Measurements from ENCODE around the gene TMEM128. TPM values are rescaled to one million over a fixed set of nuclear protein-coding genes. Genes with fewer than 3 reads are reported as not detected.

Gene TMEM128
- total RNA-seq, 2 donors from 2014 or later = 24.4 to 27.4 TPM

- Histone ChIP-seq H3K27ac (no peak overlapping the region), H3K4me1 (ENCODE audit: control insufficient read depth in 1 of 2, low read depth in 2 of 2) (no peaks in the 10 kb centered on the region), H3K4me3 (no peak overlapping the region), H3K36me3 (no peaks in the 10 kb centered on the region), H3K27me3 (replicated peaks; ENCODE audit: insufficient read depth) (no peaks in the 10 kb centered on the region), H3K9me3 (no peaks in the 10 kb centered on the region)
- ATAC-seq (ENCODE audit: insufficient number of reproducible peaks, low FRiP score, low read depth) (no peak), DNase-seq (ENCODE audit: low spot score) (no peak)
- no peak for TF ChIP-seq CTCF (IDR thresholded peaks at IDR 0.05)
Measured at GRCh38 chr4:4206204-4206603, 41.8 kb downstream of the TMEM128 start.

GRCh38 chr4:4204401-4204745 lies 43.6 kb downstream of the TMEM128 start:
- no peaks in the 10 kb centered on the region for H3K27me3 ChIP-seq (replicated peaks; ENCODE audit: insufficient read depth)
- no peak for DNase-seq (ENCODE audit: low spot score)

GRCh38 chr4:4203688-4204400 lies 44.2 kb downstream of the TMEM128 start:
- H3K4me1 ChIP-seq (ENCODE audit: control insufficient read depth in 1 of 2, low read depth in 2 of 2) = no peaks in the 10 kb centered on the region
- no peak for TF ChIP-seq CTCF (IDR thresholded peaks at IDR 0.05)
- H3K27me3 ChIP-seq (replicated peaks; ENCODE audit: insufficient read depth) = no peaks in the 10 kb centered on the region
- H3K27ac ChIP-seq = no peak overlapping the region
- no peaks in the 10 kb centered on the region for H3K9me3 ChIP-seq
- no peak for ATAC-seq (ENCODE audit: insufficient number of reproducible peaks, low FRiP score, low read depth)
- H3K36me3 ChIP-seq = no peaks in the 10 kb centered on the region
- DNase-seq (ENCODE audit: low spot score) = no peak
- no peak overlapping the region for H3K4me3 ChIP-seq

More at GRCh38 chr4:4204401-4204745, 43.6 kb downstream of the TMEM128 start:
- no peak for TF ChIP-seq CTCF (IDR thresholded peaks at IDR 0.05)
- no peaks in the 10 kb centered on the region for H3K9me3 ChIP-seq
- H3K4me3 ChIP-seq = no peak overlapping the region
- ATAC-seq (ENCODE audit: insufficient number of reproducible peaks, low FRiP score, low read depth) = no peak
- no peak overlapping the region for H3K27ac ChIP-seq
- no peaks in the 10 kb centered on the region for H3K4me1 ChIP-seq (ENCODE audit: control insufficient read depth in 1 of 2, low read depth in 2 of 2)
- no peaks in the 10 kb centered on the region for H3K36me3 ChIP-seq

GRCh38 chr4:4202510-4202909 lies 45.5 kb downstream of the TMEM128 start:
- no peak for DNase-seq (ENCODE audit: low spot score)
- no peaks in the 10 kb centered on the region for H3K36me3 ChIP-seq
- H3K27me3 ChIP-seq (replicated peaks; ENCODE audit: insufficient read depth) = no peaks in the 10 kb centered on the region
- TF ChIP-seq CTCF (IDR thresholded peaks at IDR 0.05) = no peak
- no peaks in the 10 kb centered on the region for H3K4me1 ChIP-seq (ENCODE audit: control insufficient read depth in 1 of 2, low read depth in 2 of 2)
- no peak overlapping the region for H3K27ac ChIP-seq
- ATAC-seq (ENCODE audit: insufficient number of reproducible peaks, low FRiP score, low read depth) = no peak
- no peaks in the 10 kb centered on the region for H3K9me3 ChIP-seq
- H3K4me3 ChIP-seq = no peak overlapping the region

GRCh38 chr4:4200624-4201023 lies 47.4 kb downstream of the TMEM128 start:
- Histone ChIP-seq H3K27me3 (replicated peaks; ENCODE audit: insufficient read depth) (no peaks in the 10 kb centered on the region), H3K4me3 (no peak overlapping the region)

More at GRCh38 chr4:4200624-4201023, 47.4 kb downstream of the TMEM128 start:
- Histone ChIP-seq H3K27ac (no peak overlapping the region), H3K36me3 (no peaks in the 10 kb centered on the region), H3K4me1 (ENCODE audit: control insufficient read depth in 1 of 2, low read depth in 2 of 2) (no peaks in the 10 kb centered on the region), H3K9me3 (no peaks in the 10 kb centered on the region)
- ATAC-seq (ENCODE audit: insufficient number of reproducible peaks, low FRiP score, low read depth) (no peak), DNase-seq (ENCODE audit: low spot score) (no peak)
- TF ChIP-seq CTCF (IDR thresholded peaks at IDR 0.05) = no peak
